DMS53 (cell line): Measurements from ENCODE around the gene CLRN2.
A peak's percentile ranks its signal among the peaks of the same experiment; 100 is the strongest.
"Not testable (repeated sequence)": the region's sequence is repeated elsewhere in the genome, so short reads cannot be mapped to it uniquely, and the experiment has no call there.

ENCODE experiments used
- DNase-seq: peaks from one replicate; lab custom pipeline; 2025; lab: John Stamatoyannopoulos, UW

CLRN2 gene

GRCh38 chr4:17545374-17546140 is 30.6 kb downstream of the CLRN2 start:
- DNase-seq, result no peak

- DNase-seq, result no peak
These were observed 31.3 kb downstream of the CLRN2 start for GRCh38 chr4:17546222-17546621.

- no peak for DNase-seq
These were observed 31.7 kb downstream of the CLRN2 start for GRCh38 chr4:17546678-17547077.

- DNase-seq, result no peak
These were observed 35.6 kb downstream of the CLRN2 start for GRCh38 chr4:17550549-17550948.

GRCh38 chr4:17552427-17552826 is 37.5 kb downstream of the CLRN2 start:
- DNase-seq, result no peak

- no peak for DNase-seq
These were observed 39.6 kb downstream of the CLRN2 start for GRCh38 chr4:17554568-17554967.

- no peak for DNase-seq
These were observed 41.5 kb downstream of the CLRN2 start for GRCh38 chr4:17556498-17556897.

DNA sequence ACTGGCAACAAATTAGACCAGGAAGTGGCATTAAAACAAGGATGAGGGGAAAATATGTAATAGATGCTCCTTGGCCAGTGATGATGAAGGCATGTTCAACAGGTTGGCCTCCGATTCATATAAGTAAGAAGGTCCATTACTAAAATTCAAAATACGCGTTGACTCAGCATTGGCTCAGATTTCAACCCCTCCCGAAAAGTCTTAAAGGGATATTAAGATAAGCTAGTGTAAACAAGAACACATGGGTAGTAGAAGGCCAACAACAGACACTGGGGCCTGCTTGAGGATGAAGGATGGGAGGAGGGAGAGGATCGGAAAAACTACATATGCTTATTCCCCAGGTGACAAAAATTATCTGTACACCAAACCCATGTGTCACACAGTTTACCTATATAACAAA is 42.9 kb downstream of the CLRN2 start:
- no peak for DNase-seq

DNA sequence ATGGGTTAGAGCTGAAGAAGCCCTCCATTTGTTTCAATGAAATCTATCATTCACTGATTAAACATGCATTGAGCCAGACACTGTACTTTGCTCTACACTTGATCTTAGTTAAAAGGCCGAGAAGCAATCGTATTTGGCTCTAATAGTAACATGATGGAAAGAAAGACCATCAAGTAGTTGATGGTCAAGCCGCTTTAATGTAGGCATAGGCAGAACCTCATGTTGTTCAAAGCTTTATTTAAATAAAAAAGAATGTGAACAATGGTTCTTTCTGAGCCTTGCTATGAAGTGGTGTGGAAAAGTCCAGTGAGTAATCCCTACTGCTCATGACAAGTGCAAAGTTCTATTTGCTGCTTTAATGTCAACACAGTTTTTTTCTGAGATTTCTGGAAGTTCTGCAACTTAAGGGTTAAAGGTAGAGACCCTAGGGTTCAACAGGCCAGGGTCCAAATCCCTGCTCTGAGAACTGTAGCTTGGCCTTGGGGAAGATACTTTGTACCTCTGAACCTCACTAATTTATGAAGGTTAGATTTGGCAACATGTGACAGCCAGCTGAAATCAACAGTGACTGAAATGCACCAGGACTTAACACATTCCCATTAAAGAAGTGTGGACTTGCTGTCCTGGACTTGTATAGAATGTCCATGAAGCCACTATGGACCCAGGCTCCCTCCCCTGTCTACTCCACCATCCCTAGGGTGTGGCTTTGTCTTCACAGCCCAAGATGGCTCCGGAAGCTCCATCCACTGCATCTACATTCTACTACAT is 44.2 kb downstream of the CLRN2 start:
- no peak for DNase-seq

DNA sequence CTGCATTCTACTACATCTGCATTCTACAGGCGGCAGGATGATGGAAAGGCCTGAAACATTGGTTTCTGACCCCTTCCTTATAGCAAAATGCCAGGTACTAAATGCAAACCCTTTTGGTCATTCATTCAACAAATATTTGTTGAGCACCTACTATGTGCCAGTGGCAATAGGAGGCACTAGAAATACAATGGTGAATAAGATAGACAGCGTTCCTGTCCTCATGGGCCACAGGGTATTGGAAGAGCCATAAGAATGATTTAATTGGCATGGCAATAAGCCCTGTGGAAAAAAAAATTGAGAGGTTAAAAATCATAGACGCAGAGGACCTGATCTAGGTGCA is 44.7 kb downstream of the CLRN2 start:
- no peak for DNase-seq

DNA sequence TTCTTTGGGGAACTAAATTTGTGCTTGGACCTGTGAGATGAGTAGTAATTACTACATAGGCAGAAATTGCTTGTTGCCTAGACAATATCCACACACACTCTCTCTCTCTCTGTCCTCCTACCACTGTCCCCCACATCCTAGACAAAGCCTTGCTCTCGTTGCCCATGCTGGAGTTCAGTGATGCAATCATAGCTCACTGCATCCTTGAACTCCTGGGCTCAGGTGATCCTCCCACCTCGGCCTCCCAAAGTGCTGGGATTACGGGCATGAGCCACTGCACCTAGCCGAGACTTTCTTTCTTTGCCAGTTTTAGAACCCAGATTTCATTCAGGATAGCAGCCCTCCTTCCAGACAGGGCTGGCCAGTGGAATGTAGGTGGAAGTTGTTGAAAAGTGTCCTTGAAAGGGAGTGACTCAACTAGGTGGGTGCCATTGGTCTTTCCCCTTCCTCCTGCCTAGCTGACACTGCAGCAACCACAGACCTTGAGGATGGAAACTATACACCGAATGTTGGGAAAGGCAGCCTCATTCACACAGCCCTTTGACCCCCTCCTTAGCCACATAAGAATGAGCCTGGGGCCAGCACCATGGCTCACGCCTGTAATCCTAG is 45.2 kb downstream of the CLRN2 start:
- DNase-seq, result no peak

DNA sequence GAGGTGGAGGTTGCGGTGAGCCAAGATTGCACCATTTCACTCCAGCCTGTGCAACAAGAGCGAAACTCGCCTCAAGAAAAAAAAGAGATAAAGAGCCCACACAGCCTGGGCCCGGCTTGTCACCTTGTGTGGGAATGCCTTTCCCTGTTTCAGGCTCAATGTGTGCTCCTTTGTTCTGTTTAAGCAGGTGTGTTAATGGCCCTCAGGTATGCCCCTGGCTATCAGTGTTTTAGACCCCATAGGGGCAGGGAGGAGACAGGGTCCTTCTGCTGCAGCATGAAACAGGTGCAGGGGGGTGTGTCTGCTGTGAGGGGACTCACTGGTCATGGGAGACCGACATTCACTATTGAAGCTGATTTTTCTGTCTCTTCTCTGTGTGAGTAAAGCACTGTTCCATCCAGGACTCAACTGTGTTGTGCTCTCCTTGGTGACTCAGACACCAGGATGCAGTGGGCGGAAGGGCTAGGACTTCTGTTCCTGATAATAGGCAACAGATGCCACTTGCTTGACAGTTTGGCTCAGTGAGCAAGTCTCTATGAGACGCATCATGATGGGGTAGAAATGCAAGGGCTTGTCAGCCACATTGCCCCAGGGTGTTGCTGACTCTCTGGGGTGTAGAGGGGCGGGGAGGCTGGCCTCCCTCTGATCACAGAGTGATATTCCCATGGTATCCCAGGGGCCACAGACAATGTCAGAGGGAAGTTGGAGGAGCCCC is 46.4 kb downstream of the CLRN2 start:
- DNase-seq, result no peak

GRCh38 chr4:17562157-17562556 is 47.2 kb downstream of the CLRN2 start:
- DNase-seq, result peak; percentile 21

- no peak for DNase-seq
These were observed 50.9 kb downstream of the CLRN2 start for GRCh38 chr4:17565846-17566245.

GRCh38 chr4:17567271-17567670 is 52.3 kb downstream of the CLRN2 start:
- DNase-seq, result no peak

DNA sequence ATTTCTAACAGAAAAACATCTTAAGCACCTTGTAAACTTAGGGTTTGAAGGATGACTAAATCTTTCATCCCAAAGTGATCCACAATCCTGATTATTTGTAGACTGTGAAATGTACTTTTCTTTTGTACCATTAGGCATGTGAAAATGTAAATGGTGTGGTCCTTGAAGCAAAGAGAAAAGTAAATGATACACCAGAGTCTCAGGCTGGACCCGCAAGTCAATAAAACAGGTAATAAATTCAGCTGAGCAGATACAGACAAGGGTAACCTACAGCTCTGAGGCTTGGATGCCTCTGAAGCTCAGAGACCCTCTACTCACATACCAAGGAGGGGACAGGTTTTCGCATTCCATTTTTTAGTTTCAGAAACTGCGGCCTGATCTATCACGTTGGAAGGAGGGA is 59.2 kb downstream of the CLRN2 start:
- DNase-seq, result no peak

- not testable (repeated sequence) for DNase-seq
These were observed 60.2 kb downstream of the CLRN2 start for GRCh38 chr4:17575177-17575576.
